ENCODE measurements around the gene TTC31.

The TTC31 gene

GRCh38 chr2:74525717-74526648, 43.1 kb downstream of the TTC31 start, which contains the start of gene DQX1:
TSS of gene DQX1 (minus strand) at chr2:74526231. CDS start at chr2:74525729, 502 bp downstream.
- H3K36me3 ChIP-seq (ENCODE audit: control insufficient read depth in 4 of 4, insufficient read depth in 4 of 4, low read length in 3 of 4): peaks cover 6 to 35% (median 19%) of the 10 kb centered on the region in 4 experiments
- ChIA-PET POLR2A (interaction anchor here (1.0 kb wide), 1 partner anchor 10 kb away, joined by 3 read pairs; no protein-coding TSS in a partner anchor), CTCF (interaction anchor here (0.8 to 10.0 kb wide), 6 partner anchors 9 to 56 kb away, joined by 3 to 143 read pairs (median 3); partner anchors contain the start of genes LBX2 and PCGF1)
- H3K4me1 ChIP-seq (ENCODE audit: control extremely low read depth in 1 of 4, control insufficient read depth in 4 of 4, insufficient read depth in 4 of 4, low read length in 3 of 4): peaks cover 0 to 22% (median 19%) of the 10 kb centered on the region in 4 experiments
- no peak within 1 kb of the TSS for H3K4me3 ChIP-seq (ENCODE audit: control insufficient read depth in 1 of 7, extremely low read depth in 1 of 7, insufficient read depth in 4 of 7, low read depth in 2 of 7, low read length in 6 of 7)
- H3K27ac ChIP-seq (ENCODE audit: insufficient read depth in 1 of 2, low read depth in 1 of 2, low read length in 2 of 2, poor library complexity in 1 of 2, severe bottlenecking in 2 of 2): no peak within 1 kb of the TSS
- WGBS (ENCODE audit: insufficient coverage): 90% methylated on average over 6 of the region's 11 CpGs
- DNase-seq: peak; percentile 44 to 84 (median 70)
- H3K27me3 ChIP-seq (replicated peaks in 2 of 5; ENCODE audit: control insufficient read depth in 4 of 5, insufficient read depth in 5 of 5, low read length in 4 of 5): peaks cover 0 to 7% (median 0%) of the 10 kb centered on the region in 5 experiments
- H3K9me3 ChIP-seq (ENCODE audit: control extremely low read depth in 1 of 5, control insufficient read depth in 4 of 5, insufficient read depth in 2 of 5, low read depth in 1 of 5, low read length in 4 of 5): no peaks in the 10 kb centered on the region

- Histone ChIP-seq H3K4me3 (ENCODE audit: control insufficient read depth in 1 of 7, extremely low read depth in 1 of 7, insufficient read depth in 4 of 7, low read depth in 2 of 7, low read length in 6 of 7) (no peak overlapping the region), H3K27ac (ENCODE audit: insufficient read depth in 1 of 2, low read depth in 1 of 2, low read length in 2 of 2, poor library complexity in 1 of 2, severe bottlenecking in 2 of 2) (no peak overlapping the region), H3K4me1 (ENCODE audit: control extremely low read depth in 1 of 4, control insufficient read depth in 4 of 4, insufficient read depth in 4 of 4, low read length in 3 of 4) (peaks cover 6 to 30% (median 25%) of the 10 kb centered on the region in 4 experiments), H3K9me3 (ENCODE audit: control extremely low read depth in 1 of 5, control insufficient read depth in 4 of 5, insufficient read depth in 2 of 5, low read depth in 1 of 5, low read length in 4 of 5) (no peaks in the 10 kb centered on the region), H3K36me3 (ENCODE audit: control insufficient read depth in 4 of 4, insufficient read depth in 4 of 4, low read length in 3 of 4) (peaks cover 6 to 43% (median 19%) of the 10 kb centered on the region in 4 experiments), H3K27me3 (replicated peaks in 2 of 5; ENCODE audit: control insufficient read depth in 4 of 5, insufficient read depth in 5 of 5, low read length in 4 of 5) (peaks cover 0 to 4% (median 0%) of the 10 kb centered on the region in 5 experiments)
- DNase-seq: no peak
- WGBS (ENCODE audit: insufficient coverage): 99% methylated on average over 10 of the region's 11 CpGs
- ChIA-PET POLR2A (interaction anchor here (1.0 kb wide), 1 partner anchor 11 kb away, joined by 3 read pairs; no protein-coding TSS in a partner anchor), CTCF (interaction anchor here (0.7 to 10.0 kb wide), 8 partner anchors 8 to 55 kb away, joined by 3 to 143 read pairs (median 3); partner anchors contain the start of genes CCDC142, LBX2, PCGF1 and TTC31)
Observed at GRCh38 chr2:74526649-74527230, 43.9 kb downstream of the TTC31 start.

- Histone ChIP-seq H3K27me3 (replicated peaks in 2 of 5; ENCODE audit: control insufficient read depth in 4 of 5, insufficient read depth in 5 of 5, low read length in 4 of 5) (no peaks in the 10 kb centered on the region), H3K36me3 (ENCODE audit: control insufficient read depth in 4 of 4, insufficient read depth in 4 of 4, low read length in 3 of 4) (peaks cover 6 to 50% (median 23%) of the 10 kb centered on the region in 4 experiments), H3K27ac (ENCODE audit: insufficient read depth in 1 of 2, low read depth in 1 of 2, low read length in 2 of 2, poor library complexity in 1 of 2, severe bottlenecking in 2 of 2) (no peak overlapping the region), H3K9me3 (ENCODE audit: control extremely low read depth in 1 of 5, control insufficient read depth in 4 of 5, insufficient read depth in 2 of 5, low read depth in 1 of 5, low read length in 4 of 5) (no peaks in the 10 kb centered on the region), H3K4me3 (ENCODE audit: control insufficient read depth in 1 of 7, extremely low read depth in 1 of 7, insufficient read depth in 4 of 7, low read depth in 2 of 7, low read length in 6 of 7) (peak overlapping the region in 1 of 7 experiments; percentile 96), H3K4me1 (ENCODE audit: control extremely low read depth in 1 of 4, control insufficient read depth in 4 of 4, insufficient read depth in 4 of 4, low read length in 3 of 4) (peaks cover 6 to 33% (median 25%) of the 10 kb centered on the region in 4 experiments)
- CTCF ChIA-PET: interaction anchor here (0.9 to 10.0 kb wide), 5 partner anchors 13 to 49 kb away, joined by 3 to 143 read pairs (median 4); partner anchors contain the start of genes LBX2, PCGF1 and TTC31
- no peak for DNase-seq
- POLR2A ChIA-PET: interaction anchor here (1.6 kb wide), 1 partner anchor 19 kb away, joined by 9 read pairs; no protein-coding TSS in a partner anchor
- WGBS (ENCODE audit: insufficient coverage): 100% methylated on average over 6 of the region's 9 CpGs
Observed at GRCh38 chr2:74527741-74528140, 44.9 kb downstream of the TTC31 start.

- Histone ChIP-seq H3K27ac (ENCODE audit: insufficient read depth in 1 of 2, low read depth in 1 of 2, low read length in 2 of 2, poor library complexity in 1 of 2, severe bottlenecking in 2 of 2) (peak overlapping the region; percentile 80 to 86), H3K9me3 (ENCODE audit: control extremely low read depth in 1 of 5, control insufficient read depth in 4 of 5, insufficient read depth in 2 of 5, low read depth in 1 of 5, low read length in 4 of 5) (no peaks in the 10 kb centered on the region), H3K36me3 (ENCODE audit: control insufficient read depth in 4 of 4, insufficient read depth in 4 of 4, low read length in 3 of 4) (peaks cover 13 to 60% (median 33%) of the 10 kb centered on the region in 4 experiments), H3K4me1 (ENCODE audit: control extremely low read depth in 1 of 4, control insufficient read depth in 4 of 4, insufficient read depth in 4 of 4, low read length in 3 of 4) (peaks cover 6 to 34% (median 25%) of the 10 kb centered on the region in 4 experiments), H3K27me3 (replicated peaks in 2 of 5; ENCODE audit: control insufficient read depth in 4 of 5, insufficient read depth in 5 of 5, low read length in 4 of 5) (no peaks in the 10 kb centered on the region), H3K4me3 (ENCODE audit: control insufficient read depth in 1 of 7, extremely low read depth in 1 of 7, insufficient read depth in 4 of 7, low read depth in 2 of 7, low read length in 6 of 7) (peak overlapping the region; percentile 77 to 96 (median 86))
- ChIA-PET CTCF (interaction anchor here (1.0 to 13.7 kb wide), 7 partner anchors 9 to 58 kb away, joined by 3 to 210 read pairs (median 53); partner anchors contain the start of genes LBX2, PCGF1 and TTC31), POLR2A (interaction anchor here (0.6 to 2.7 kb wide), 6 partner anchors 10 to 74 kb away, joined by 3 to 15 read pairs (median 4); partner anchors contain the start of genes CCDC142, INO80B, TLX2 and TTC31)
- 15% methylated on average over 25 of the region's 29 CpGs for WGBS (ENCODE audit: insufficient coverage)
- DNase-seq: no peak
Observed at GRCh38 chr2:74528600-74529356, 45.9 kb downstream of the TTC31 start.

GRCh38 chr2:74529357-74530238, 46.7 kb downstream of the TTC31 start, which contains the start of the genes AUP1 and HTRA2:
TSS of gene AUP1 (minus strand) at chr2:74529706. CDS start at chr2:74529629, 77 bp downstream.
TSS of gene HTRA2 (plus strand) at chr2:74529933. CDS start at chr2:74530007, 74 bp downstream.
- CTCF ChIA-PET: interaction anchor here (1.0 to 13.7 kb wide), 8 partner anchors 8 to 72 kb away, joined by 3 to 210 read pairs (median 36); partner anchors contain the start of genes LBX2, PCGF1, TTC31 and WBP1
- WGBS (ENCODE audit: insufficient coverage): under 1% methylated on average over 83 of the region's 87 CpGs

More at GRCh38 chr2:74529357-74530238, 46.7 kb downstream of the TTC31 start, which contains the start of the genes AUP1 and HTRA2:
- H3K9me3 ChIP-seq (ENCODE audit: control extremely low read depth in 1 of 5, control insufficient read depth in 4 of 5, insufficient read depth in 2 of 5, low read depth in 1 of 5, low read length in 4 of 5): no peaks in the 10 kb centered on the region
- peak within 1 kb of the TSS; percentile 77 to 96 (median 86) for H3K4me3 ChIP-seq (ENCODE audit: control insufficient read depth in 1 of 7, extremely low read depth in 1 of 7, insufficient read depth in 4 of 7, low read depth in 2 of 7, low read length in 6 of 7)
- POLR2A ChIA-PET: interaction anchor here (1.0 to 2.7 kb wide), 6 partner anchors 9 to 71 kb away, joined by 3 to 15 read pairs (median 4); partner anchors contain the start of genes CCDC142, TLX2, TTC31 and WBP1
- no peaks in the 10 kb centered on the region for H3K27me3 ChIP-seq (replicated peaks in 2 of 5; ENCODE audit: control insufficient read depth in 4 of 5, insufficient read depth in 5 of 5, low read length in 4 of 5)
- peak within 1 kb of the TSS; percentile 80 to 86 for H3K27ac ChIP-seq (ENCODE audit: insufficient read depth in 1 of 2, low read depth in 1 of 2, low read length in 2 of 2, poor library complexity in 1 of 2, severe bottlenecking in 2 of 2)
- H3K36me3 ChIP-seq (ENCODE audit: control insufficient read depth in 4 of 4, insufficient read depth in 4 of 4, low read length in 3 of 4): peaks cover 13 to 68% (median 38%) of the 10 kb centered on the region in 4 experiments
- peaks cover 6 to 43% (median 25%) of the 10 kb centered on the region in 4 experiments for H3K4me1 ChIP-seq (ENCODE audit: control extremely low read depth in 1 of 4, control insufficient read depth in 4 of 4, insufficient read depth in 4 of 4, low read length in 3 of 4)
- peak; percentile 76 to 87 (median 79) for DNase-seq

Data from common myeloid progenitor, CD34-positive (primary cell).